ENCODE data around the gene EPS15.
A peak's percentile ranks its signal among the peaks of the same experiment; 100 is the strongest.
"Not testable (repeated sequence)": the region's sequence is repeated elsewhere in the genome, so short reads cannot be mapped to it uniquely, and the experiment has no call there.

EPS15 gene

DNA sequence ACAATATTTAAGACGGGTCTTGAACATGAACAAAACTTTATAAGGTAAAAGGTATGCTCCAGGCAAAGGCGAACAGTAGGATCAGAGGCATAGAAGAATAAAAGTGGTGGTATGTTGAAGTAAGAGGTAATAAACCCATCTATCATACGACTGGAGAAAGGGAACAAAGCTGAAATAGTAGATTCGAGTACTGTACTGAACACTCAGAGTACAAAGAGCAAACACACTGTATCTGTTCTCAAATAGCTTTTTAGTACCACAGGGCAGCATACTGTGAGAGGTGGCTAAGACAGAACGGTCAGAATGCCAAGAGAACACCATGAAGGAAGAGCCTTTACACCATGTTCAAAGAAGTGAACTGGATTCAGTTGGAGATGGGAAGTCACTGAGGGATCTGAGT lies 83.2 kb downstream of the EPS15 start:
- no peak for DNase-seq (ENCODE audit: low read depth, low spot score)
- H3K27ac ChIP-seq: no peak overlapping the region

DNA sequence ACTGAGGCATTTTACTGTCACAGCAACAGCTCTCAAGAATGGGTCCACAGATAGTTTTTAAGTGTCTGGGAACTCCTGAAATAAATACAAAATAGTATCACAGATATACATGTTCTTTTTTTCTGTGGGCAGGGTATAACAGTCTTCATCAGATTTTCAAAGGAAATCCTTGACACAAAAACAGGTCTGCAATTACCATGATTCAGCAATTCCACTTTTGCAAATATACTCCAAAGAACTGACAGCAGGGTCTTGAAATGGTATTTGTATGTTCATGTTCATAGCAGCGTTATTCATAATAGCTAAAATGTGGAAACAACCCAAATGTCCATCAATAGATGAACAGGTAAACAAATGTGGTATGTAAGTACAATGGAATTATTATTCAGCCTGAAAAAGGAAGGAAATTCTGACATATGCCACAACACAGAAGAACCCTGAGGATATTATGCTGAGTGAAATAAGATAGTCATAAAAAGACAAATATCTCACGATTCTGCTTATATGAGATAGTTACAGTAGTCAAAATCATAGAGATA lies 85.0 kb downstream of the EPS15 start:
- no peak for DNase-seq (ENCODE audit: low read depth, low spot score)
- peak overlapping the region; percentile 34 for H3K27ac ChIP-seq

DNA sequence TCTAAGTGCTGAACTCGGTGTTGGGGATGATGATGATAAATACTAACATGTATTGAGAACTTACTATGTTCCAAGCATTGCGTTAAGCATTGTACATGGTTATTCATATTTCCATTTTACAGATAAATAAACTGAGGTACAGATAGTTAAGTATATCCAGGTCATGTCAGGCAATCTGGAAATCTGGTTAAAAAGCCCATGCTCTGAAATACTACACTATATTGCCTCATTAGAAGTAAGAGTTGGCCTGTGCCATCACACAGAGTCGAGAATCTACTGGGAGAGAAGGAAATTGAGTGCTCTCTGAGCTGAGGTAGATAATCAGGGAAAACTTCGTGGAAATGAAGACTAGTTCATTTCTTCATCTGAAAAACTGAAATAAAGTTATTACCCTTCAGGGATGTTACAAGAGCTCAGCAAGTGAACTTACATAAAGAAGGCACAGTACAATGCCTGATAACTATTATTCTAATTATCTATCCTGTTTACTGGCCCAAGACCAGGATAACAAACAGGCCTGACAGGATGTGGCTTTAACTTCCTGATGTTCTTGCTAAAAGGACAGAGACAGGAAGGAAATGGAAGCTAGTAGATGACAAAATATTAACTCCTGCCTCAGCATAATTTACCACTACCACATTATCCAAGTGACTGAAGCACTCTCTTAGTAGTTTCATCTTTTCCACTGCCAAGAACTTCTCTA lies 85.6 kb downstream of the EPS15 start:
- no peak for DNase-seq (ENCODE audit: low read depth, low spot score)
- H3K27ac ChIP-seq: peak overlapping the region; percentile 34

DNA sequence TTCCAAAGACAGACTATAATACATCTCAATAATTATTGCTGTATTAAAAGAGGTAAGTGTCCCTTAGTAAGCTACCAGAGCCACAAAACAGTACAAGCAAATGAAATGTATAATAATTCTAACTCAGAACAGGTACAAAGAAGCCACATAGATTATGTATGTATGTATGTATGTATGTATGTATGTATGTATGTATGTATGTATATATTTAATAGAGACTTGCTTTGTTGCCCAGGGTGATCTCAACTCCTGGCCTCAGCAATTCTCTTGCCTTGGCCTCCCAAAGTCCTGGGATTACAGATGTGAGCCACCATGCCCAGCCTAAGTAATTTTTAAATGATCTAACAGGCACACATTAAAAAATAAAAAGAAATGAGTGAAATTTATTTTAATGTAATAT lies 86.9 kb downstream of the EPS15 start:
- no peak overlapping the region for H3K27ac ChIP-seq
- DNase-seq (ENCODE audit: low read depth, low spot score): no peak

DNA sequence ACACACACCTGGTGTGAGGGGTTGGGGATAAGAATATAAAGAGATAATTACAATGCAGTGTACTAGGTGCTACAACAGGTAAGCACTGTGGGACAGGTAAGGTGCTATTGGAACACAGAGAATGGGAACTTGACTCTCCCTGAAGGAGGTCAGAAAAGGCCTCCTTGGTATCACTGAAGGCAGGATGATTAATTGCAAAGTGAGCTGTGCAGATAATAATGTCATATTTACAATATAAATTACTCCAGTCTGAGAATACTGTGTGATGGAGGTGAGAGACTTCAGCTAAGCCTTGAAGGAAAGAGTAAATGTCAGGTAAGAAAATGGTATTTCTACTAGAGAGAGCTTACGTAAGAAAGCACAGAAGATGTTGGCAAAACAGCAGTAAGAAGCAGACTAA lies 91.6 kb downstream of the EPS15 start:
- no peak for DNase-seq (ENCODE audit: low read depth, low spot score)

DNA sequence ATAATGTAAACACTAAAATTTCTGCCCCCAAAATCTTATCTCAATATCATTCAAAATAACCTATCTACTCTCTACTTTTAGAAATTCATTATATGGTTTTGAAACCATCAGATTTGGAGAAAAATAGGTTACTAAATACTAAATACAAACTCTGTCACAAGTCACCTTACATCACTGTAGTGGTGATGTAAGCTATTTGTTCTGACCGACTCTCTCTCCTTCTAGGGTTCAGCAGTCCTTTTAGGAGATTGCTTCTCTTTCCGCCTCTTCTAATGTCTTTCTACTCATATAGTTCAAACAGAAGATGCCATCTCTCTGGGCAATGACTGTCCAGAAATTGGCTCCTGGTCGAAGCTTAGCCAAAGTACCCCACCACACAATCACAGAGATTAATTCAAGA lies 93.1 kb downstream of the EPS15 start:
- no peak for DNase-seq (ENCODE audit: low read depth, low spot score)
- H3K27ac ChIP-seq: no peak overlapping the region

More for the DNA sequence above, 91.6 kb downstream of the EPS15 start:
- no peak overlapping the region for H3K27ac ChIP-seq

DNA sequence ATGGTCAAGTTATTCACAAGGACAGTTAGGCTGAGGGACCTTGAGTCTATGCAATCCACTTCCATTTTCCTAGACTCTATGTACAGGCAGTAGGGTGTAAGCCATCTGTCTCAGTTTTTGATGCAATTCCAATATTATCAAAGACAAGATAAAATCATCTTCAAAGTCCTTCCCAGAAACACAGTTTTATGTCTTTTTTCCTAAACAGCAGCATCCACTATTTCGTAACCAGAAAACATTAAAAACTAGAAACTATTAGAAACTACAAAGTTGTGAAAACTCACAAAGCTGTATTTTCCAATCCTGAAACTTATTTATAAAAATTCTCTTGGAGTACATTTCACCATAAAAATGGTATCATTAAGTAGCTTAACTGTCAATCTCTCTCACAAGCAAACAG lies 93.8 kb downstream of the EPS15 start:
- no peak for DNase-seq (ENCODE audit: low read depth, low spot score)
- no peak overlapping the region for H3K27ac ChIP-seq

DNA sequence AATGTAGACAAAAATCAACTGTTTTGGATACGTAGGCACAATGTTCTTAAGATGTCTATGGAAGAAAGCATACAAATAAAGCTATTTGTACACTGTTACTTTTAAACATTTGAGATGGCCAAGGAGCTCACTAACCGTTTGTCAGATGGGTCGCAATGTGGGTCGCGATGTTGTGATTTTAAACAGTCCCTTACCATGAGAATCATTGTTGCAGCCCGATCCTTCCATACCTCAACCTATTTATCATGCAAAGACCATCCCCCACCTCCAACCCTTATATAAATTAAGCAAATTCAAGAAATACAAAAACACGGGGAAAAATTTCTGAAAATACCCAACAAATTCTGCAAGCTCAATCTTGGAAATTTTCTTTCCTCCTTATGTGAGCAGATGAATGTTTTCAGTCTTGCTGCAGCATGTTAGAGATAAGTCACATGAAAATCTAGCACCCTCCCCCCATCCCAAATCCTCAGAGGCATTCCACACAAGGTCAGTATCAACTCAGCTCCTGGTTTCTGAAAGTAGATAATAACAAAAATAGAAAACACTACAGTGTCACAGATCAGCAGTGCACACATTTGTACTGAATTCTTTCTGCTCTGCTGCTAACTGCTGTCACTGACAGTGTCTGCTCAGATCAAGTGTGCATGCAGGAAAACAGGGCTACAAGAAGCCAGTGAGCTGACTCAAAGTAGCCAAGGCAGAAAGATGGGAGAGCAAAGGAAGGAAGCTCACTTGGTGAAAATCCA lies 95.8 kb downstream of the EPS15 start:
- H3K27ac ChIP-seq: no peak overlapping the region
- DNase-seq (ENCODE audit: low read depth, low spot score): no peak

DNA sequence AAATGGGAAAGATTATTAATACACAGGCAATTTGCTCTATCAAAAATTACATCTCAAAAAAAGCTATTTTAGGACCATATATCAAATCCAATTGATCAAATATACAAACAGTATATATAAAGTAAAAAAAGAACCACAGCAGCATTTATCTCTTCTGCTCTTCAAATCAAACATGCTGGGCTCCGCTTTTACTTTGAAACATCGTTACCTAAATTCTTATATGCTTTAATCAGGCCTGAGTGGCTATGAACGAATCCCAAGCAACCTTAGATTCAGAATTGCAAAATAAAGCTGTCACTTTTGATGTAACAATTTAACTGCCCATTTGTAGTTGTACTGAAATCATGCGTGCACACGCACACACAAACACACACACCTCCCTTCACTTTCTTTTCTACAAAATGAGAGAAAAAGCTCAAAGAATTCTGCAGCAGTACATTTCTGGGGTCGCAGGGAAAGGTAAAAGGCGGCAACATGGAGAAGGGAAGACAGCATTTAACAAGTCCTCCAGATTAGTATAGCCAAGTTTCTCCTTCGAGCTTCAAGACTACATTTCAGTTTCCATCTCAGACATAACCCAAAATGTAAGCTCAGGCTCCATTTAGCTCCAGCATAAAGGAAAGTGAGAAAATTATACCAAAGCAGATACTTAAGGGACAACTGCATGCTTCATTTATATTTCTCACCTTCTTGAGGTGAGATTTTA lies 96.5 kb downstream of the EPS15 start:
- peak overlapping the region; percentile 3 for H3K27ac ChIP-seq

DNA sequence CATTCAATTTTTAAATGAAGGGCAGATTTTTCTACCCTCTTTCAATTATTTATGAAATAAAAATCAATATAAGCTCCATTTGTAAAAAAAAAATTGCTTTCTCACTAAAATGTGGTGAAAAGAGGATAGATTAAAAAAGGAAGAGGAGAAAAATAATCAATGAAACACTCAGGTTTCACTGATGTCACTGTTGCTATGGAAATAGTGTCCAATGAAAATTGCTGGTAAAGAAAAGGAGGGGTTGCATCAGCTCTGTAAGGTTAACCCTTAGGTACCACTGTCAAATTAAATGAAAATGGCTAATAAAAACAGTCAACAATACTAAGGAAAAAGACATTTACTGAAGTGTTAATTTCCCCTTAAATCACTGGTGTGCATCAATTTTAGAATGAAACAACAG lies 97.1 kb downstream of the EPS15 start:
- DNase-seq (ENCODE audit: low read depth, low spot score): no peak

More for the DNA sequence above, 96.5 kb downstream of the EPS15 start:
- no peak for DNase-seq (ENCODE audit: low read depth, low spot score)

DNA sequence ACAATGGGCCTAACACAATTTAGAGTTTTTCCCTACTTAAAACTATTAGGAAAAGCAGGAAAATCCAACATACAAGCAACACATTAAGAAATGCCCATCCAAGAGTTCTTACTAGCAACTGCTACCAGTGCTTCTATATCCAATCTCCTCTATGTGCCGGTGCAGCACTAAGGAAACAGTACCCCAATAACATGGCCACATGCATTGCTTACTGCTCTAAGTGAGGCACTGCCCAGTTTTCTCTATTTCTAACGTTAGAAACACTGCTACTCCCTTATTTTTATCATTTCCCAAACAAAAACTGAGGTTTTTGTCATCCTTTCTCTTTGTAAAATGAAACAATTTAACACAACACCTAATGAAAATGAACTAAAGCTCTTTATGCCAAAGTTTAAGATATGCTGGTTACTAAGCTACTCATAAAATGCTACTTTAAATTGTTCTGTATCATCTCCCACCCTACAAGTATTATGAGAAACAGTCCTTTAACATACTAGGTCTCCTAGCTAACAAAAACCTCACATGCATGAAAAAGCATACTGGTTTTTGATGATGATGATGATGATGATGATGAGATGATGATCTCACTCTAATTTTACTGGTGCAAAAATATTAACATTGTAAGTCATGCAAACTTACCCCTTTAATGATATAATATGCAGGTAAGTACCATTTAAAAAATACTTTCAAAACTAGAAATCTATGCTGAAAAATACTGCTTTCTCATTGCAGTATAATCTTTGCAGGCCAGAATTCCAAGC lies 98.0 kb downstream of the EPS15 start:
- no peak for DNase-seq (ENCODE audit: low read depth, low spot score)
- H3K27ac ChIP-seq: no peak overlapping the region

More for the DNA sequence above, 97.1 kb downstream of the EPS15 start:
- H3K27ac ChIP-seq: peak overlapping the region; percentile 3

DNA sequence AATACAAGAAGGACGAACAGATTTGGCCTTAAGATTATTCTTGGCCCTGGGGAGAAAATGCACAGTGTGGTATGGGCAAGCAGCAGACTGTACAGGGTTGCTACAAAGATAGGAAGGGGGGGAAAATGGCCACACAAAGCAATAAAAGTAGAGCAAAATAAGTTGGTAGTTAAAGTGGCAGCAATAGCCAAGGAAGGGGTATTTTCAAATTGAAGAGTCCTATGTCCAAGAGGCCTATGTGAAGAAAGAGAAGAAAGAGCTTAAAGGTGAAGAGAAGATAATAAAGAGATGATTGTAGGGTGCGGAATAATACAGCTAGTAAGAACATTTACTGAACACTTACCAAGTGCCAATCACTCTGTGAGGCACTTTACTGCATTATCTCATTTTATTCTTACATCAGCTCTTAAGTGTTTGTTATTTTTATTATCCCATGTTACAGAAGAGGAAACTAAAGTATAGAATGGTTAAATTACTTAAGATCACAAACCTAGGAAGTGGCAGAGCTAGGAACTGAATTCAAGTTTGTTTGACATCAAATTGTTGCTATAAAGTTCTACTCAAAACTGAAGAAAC lies 100.6 kb downstream of the EPS15 start:
- no peak overlapping the region for H3K27ac ChIP-seq
- DNase-seq (ENCODE audit: low read depth, low spot score): no peak

DNA sequence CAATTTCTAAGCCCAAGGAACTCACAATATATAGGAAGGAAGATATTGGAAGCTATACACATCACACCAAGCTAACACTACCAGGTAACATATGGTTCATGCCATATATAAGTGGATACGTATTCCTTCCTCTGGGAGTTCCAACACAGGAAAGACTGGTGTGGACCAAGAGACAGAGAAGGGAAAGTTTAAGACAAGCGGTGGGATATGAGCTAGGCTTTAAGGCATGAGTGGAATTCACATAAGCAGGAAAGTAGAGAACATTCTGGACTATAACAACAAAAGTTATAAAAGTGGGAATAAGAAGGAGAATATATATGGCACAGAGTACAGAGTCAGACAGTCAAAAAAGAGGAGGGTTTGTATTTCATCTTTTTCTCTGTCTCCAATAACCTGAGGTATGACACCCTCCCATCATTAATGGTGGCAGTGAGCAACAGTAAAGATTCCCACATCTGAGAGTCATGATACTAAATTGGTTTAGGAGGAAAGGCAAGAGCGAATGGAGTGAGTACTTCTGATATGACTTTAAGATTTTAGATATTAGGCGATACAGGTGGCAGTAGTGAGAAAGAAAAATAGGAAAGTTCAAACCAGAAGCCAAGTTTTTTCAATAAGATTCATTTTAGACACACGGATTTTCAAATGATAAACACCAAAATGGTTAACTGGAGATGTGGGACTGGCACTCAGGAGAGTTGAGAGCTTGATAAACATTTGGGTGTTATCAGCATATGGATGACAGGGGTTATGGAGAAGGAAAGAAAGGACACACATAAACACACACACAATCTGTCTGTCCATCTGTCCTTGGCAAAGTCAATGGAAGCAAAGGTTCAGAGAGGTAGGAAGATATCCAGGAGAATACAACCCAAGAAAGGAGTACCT lies 101.3 kb downstream of the EPS15 start:
- no peak overlapping the region for H3K27ac ChIP-seq
- no peak for DNase-seq (ENCODE audit: low read depth, low spot score)

DNA sequence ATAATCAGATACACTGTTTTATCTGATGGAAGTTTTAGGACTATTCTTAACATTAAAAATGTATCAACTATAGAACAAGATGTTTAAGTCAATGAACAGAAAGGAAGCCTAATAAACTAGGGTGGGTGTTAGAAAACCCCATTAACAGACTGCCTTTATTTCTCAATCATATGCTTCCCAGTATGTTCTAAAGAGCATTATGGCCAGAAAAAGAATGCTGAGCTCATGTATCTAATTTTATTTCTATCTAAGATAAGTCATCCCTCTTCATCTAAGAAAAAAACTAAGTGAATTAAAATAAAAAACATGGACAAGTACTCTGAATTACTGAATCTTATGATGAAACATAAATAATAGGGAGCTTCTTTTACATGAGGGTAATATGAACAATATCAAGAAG lies 102.2 kb downstream of the EPS15 start:
- no peak overlapping the region for H3K27ac ChIP-seq
- DNase-seq (ENCODE audit: low read depth, low spot score): no peak

DNA sequence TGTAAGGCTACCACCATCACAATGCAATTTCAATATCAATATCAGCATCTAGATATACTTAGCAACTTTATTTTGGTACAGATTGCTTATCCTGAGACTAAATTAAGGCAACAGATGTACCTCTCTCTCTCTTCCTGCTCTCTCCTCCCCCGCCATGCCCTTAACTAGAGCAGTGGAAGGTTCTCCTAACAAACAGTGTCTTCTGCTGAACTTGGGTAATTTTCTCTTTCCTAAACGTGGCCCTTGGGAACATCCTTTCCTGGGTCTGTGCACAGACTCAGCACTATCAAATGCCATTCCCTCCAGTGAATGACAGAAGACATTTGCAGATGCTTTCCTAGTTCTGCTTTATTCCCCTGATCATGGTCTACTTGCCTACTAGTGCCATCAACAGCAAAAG lies 103.1 kb downstream of the EPS15 start:
- no peak for DNase-seq (ENCODE audit: low read depth, low spot score)
- no peak overlapping the region for H3K27ac ChIP-seq

DNA sequence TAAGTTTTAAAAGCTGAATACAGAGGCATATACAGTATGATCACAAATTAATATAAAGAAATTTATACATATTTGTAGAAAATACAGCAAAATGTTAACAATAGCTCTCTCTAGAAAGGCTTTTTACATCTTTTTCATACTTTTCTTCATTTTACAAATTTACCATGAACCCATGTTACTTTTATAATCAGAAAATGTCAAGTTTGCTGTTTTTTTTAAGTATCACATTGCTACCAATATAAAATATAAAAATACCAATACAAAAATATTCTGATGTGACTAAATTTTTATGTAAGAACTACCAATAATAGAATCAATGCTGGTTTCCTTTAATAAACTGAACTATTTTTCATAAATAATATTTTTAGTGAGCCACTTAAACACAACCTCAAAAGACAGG lies 104.3 kb downstream of the EPS15 start:
- no peak overlapping the region for H3K27ac ChIP-seq
- DNase-seq (ENCODE audit: low read depth, low spot score): no peak

DNA sequence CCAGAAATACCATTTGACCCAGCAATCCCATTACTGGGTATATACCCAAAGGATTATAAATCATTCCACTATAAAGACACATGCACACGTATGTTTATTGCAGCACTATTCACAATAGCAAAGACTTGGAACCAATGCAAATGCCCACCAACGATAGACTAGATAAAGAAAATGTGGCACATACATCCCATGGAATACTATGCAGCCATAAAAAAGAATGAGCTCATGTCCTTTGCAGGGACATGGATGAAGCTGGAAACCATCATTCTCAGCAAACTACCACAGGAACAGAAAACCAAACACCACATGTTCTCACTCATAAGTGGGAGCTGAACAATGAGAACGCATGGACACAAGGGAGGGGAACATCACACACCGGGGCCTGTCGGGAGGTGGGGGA lies 107.2 kb downstream of the EPS15 start:
- not testable (repeated sequence) for H3K27ac ChIP-seq; DNase-seq (ENCODE audit: low read depth, low spot score)

DNA sequence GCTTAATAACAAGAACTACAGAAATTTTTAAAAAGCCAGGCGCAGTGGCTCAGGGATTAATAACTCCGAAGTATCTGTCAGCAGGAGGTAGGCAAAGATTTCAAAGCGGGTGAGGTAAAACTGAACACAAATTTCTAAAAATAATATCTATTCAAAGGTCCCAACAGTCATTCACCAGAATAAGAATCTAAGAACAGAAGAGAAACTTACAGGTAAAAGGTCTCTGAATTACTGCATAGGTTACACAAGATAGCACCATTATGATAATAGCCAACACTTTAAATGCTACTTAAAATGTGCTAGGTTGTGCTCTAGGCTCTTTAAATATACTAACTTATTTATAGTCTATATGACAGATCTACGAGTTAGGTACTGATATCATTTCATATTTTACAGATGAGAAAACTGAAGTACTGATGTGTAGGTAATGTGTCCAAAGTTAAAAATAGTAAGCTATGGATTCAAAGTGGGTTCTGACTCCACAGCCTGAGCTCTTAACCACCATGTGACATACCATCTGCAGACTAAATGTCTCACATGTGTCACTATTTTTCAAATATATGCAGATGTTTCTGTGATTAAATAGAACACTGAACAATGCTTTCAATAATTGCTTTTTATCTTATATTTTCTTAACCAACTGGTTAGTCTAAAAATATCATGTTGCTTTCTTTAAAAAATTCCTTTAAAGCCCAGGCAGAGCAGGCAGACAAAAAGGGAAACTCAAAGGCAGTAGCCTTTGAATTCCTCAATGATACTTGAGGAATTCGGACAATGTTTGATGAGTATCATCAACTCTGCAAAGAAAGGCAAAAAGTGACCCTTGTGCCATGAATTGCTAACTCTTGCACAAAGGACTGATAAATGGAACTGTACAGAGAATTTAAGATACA lies 108.3 kb downstream of the EPS15 start:
- no peak for DNase-seq (ENCODE audit: low read depth, low spot score)

More for the DNA sequence above, 108.3 kb downstream of the EPS15 start:
- no peak overlapping the region for H3K27ac ChIP-seq
